ENCODE measurements around the gene ETS1. TPM values are rescaled to one million over a fixed set of nuclear protein-coding genes. Genes with fewer than 3 reads are reported as not detected.

Gene ETS1
- total and polyA plus RNA-seq, 2 experiments from 2014 or later: 25.6 to 52.6 TPM

DNA sequence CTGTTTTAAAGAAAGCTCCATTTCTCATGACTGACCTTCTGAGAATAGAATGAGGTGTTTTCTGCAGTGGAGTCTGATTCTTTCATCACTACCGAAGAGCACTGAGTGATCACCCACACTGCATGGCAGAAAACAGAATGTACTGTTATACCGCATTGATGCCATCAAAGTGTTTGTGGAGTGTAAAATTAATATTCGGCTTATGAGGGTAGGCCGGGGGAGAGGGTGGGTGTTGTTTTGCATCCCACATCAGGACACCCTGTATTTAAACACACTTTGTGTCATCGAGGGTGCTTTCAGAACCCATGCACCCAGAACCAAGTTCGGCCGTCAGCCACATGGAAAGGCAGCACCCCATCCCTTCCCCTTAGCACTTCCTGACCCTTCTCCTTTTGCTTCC lies 41.3 kb upstream of the ETS1 start (continued):
- TF ChIP-seq, protein P1, sequence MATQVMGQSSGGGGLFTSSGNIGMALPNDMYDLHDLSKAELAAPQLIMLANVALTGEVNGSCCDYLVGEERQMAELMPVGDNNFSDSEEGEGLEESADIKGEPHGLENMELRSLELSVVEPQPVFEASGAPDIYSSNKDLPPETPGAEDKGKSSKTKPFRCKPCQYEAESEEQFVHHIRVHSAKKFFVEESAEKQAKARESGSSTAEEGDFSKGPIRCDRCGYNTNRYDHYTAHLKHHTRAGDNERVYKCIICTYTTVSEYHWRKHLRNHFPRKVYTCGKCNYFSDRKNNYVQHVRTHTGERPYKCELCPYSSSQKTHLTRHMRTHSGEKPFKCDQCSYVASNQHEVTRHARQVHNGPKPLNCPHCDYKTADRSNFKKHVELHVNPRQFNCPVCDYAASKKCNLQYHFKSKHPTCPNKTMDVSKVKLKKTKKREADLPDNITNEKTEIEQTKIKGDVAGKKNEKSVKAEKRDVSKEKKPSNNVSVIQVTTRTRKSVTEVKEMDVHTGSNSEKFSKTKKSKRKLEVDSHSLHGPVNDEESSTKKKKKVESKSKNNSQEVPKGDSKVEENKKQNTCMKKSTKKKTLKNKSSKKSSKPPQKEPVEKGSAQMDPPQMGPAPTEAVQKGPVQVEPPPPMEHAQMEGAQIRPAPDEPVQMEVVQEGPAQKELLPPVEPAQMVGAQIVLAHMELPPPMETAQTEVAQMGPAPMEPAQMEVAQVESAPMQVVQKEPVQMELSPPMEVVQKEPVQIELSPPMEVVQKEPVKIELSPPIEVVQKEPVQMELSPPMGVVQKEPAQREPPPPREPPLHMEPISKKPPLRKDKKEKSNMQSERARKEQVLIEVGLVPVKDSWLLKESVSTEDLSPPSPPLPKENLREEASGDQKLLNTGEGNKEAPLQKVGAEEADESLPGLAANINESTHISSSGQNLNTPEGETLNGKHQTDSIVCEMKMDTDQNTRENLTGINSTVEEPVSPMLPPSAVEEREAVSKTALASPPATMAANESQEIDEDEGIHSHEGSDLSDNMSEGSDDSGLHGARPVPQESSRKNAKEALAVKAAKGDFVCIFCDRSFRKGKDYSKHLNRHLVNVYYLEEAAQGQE (IDR thresholded peaks at IDR 0.05; ENCODE audit: unreplicated experiment): no peak

- Histone ChIP-seq H3K79me2 (replicated peaks; ENCODE audit: insufficient read depth) (no peaks in the 10 kb centered on the region), H3K36me3 (ENCODE audit: insufficient read depth) (no peaks in the 10 kb centered on the region), H3K4me2 (no peak overlapping the region), H4K20me1 (replicated peaks; ENCODE audit: insufficient read depth) (no peaks in the 10 kb centered on the region), H3K27me3 (ENCODE audit: insufficient read depth) (no peaks in the 10 kb centered on the region), H3K4me3 (no peak overlapping the region), H3K27ac (ENCODE audit: low read depth) (no peak overlapping the region), H2AFZ (no peak overlapping the region), H3K9me2 (ENCODE audit: insufficient read depth) (no peaks in the 10 kb centered on the region), H3F3A (replicated peaks; ENCODE audit: low read depth) (no peaks in the 10 kb centered on the region), H3K4me1 (ENCODE audit: insufficient read depth) (peaks cover 21% of the 10 kb centered on the region)
- Mint-ChIP-seq H3K4me3 (no peak overlapping the region), H3K4me1 (peaks cover 36% of the 10 kb centered on the region), H3K27ac (no peak overlapping the region), H3K36me3 (ENCODE audit: low read depth) (no peaks in the 10 kb centered on the region), H3K27me3 (ENCODE audit: insufficient read depth, low read depth, poor library complexity) (peaks cover 5% of the 10 kb centered on the region), H3K9me3 (no peaks in the 10 kb centered on the region)
- no peak for DNase-seq (ENCODE audit: low spot score)
- no peak for ATAC-seq
- TF ChIP-seq NANOG (IDR thresholded peaks at IDR 0.05; ENCODE audit: borderline replicate concordance) (no peak), CREB1 (CRISPR knock-in tag; IDR thresholded peaks at IDR 0.05; ENCODE audit: low read depth) (no peak), STAT1 (IDR thresholded peaks at IDR 0.05; ENCODE audit: unreplicated experiment) (no peak), ZNF462 (CRISPR knock-in tag; IDR thresholded peaks at IDR 0.05) (no peak)
- TF ChIP-seq, protein P2, sequence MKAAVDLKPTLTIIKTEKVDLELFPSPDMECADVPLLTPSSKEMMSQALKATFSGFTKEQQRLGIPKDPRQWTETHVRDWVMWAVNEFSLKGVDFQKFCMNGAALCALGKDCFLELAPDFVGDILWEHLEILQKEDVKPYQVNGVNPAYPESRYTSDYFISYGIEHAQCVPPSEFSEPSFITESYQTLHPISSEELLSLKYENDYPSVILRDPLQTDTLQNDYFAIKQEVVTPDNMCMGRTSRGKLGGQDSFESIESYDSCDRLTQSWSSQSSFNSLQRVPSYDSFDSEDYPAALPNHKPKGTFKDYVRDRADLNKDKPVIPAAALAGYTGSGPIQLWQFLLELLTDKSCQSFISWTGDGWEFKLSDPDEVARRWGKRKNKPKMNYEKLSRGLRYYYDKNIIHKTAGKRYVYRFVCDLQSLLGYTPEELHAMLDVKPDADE (IDR thresholded peaks at IDR 0.05): no peak
Measured at GRCh38 chr11:128628325-128628673, 40.9 kb upstream of the ETS1 start.
